ENCODE results near the gene POLL.

The POLL gene

DNA sequence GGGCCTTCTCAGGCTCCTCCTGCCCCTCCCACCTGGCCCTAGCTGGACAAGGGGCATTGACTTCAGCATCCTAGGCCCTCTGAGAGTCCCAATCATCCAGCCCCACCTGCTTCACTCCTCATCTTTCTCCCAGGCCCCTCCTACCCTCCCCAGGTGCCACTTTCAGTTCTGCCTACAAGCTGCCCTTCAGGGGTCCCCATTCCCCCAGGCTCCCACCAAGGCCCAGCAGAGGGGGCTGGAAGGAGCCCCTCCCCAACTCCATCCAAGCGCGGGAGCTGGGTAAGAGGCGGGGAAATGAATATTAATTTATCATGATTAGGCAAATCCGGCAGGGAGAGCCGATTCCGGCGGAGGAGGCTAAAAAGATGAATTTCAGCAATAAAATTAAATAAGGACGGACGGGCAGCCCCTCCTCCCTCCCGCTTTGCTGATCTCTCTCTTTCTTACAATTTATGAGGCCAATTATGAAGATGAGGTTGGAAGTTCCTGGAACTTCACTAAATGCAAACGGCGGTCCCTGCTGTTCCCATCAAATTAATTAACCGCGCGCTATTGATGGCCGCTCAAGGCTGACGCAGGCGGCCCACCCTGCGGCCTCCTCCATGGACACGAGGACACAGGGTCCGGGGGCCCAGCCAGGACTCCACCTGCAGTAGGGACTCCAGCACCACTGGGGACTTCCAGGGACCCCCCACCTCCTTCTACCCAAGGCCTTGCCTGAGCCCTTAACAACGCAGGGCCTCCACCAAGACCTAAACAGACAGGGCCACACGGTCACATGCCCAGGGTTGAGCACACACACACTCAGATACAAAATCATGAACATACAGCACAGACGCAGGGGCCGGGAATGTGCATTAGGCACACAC is 13.9 kb downstream of the POLL start:
- DNase-seq: no peak

- DNase-seq: no peak
Measured at GRCh38 chr10:101572785-101573184, 15.3 kb downstream of the POLL start.

DNA sequence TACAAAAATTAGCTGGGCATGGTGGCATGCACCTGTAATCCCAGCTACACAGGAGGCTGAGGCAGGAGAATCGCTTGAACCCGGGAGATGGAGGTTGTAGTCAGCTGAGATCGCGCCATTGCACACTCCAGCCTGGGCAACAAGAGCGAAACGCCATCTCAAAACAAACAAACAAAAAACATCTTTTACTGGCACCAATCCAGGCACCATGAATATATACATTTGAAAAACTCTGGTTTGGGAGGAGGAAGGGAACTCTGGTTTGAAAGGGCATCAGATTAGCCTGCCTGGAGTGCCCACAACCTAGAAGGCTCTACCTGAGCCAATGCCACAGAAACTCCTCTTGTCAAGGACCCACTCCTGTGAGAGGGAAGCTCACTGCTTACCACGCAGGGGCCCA is 15.9 kb downstream of the POLL start:
- no peak for DNase-seq

- no peak for DNase-seq
Measured at GRCh38 chr10:101571271-101571925, 16.7 kb downstream of the POLL start.

GRCh38 chr10:101570428-101571270 is 17.4 kb downstream of the POLL start:
- no peak for DNase-seq

DNA sequence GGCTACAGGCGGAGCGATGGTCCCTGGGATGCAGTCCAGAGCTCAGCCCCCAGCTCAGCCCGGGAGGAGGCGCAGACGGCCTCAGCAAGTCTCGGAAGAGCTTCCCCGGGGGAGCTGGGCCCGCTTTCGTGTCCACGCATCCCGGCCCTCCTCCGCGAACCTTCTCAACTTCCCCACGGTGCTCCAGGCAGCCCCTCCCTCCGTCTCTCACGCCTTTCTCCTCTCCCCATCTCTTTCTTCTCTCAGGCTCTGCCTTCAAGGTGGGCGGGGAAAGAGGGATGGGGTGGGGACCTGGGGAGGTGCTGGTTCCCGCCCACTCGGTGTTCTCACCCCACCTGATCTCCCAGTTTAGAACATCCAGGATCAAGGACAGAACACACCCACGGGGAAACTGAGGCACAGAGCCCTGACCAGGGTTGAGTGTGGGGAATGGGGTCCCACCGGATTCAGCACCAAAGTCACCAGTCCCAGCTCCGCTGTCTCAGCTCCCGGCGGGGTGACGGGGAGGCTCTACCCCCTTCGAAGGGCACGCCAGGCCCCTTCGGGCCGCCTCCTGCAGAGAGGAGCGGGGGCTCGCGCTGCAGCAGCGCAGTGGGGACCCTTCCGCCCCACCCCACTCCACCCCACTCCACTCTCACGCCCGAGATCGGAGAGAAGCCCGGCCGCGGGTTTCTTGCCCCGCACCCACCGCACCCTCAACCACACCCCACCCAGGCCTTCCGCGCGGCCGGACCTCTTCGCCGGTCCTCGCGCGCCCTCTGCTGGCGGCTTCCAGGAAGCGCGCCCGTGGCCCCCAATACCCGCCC is 18.2 kb downstream of the POLL start:
- DNase-seq: peak; percentile 79

- DNase-seq: no peak
Measured at GRCh38 chr10:101569323-101569621, 18.8 kb downstream of the POLL start.

DNA sequence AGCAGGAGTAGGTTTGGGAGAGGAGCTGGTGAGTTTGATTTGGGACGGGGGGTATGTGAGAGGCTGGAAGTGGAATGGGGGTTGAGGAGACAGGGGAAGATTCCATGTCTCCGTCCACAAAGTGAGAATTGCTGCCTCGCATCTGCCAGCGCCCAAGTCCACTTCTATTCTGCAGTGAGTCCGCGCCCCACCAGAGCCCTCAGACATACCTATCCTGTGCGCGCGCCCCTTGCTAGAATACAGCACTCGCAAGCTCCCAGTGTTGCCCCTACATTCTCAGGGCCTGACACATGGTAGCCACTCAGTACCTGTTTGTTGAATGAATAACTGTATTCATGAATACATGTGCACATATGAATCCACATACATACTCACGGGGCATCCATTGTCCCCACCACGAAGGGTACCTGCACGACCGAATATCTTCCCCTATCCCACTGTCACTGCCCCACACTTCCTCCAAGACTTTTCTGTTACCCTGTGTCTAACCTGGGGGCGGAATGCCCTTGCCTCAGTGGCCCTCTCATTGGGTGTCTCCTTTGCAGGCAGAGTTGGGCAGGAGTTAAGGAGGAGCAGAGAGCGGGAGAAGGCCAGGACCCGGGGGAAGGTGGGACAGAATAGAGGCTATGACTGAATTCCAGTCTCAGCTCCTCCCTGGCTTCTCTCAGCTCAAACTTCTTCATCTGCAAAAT is 19.9 kb downstream of the POLL start:
- no peak for DNase-seq

DNA sequence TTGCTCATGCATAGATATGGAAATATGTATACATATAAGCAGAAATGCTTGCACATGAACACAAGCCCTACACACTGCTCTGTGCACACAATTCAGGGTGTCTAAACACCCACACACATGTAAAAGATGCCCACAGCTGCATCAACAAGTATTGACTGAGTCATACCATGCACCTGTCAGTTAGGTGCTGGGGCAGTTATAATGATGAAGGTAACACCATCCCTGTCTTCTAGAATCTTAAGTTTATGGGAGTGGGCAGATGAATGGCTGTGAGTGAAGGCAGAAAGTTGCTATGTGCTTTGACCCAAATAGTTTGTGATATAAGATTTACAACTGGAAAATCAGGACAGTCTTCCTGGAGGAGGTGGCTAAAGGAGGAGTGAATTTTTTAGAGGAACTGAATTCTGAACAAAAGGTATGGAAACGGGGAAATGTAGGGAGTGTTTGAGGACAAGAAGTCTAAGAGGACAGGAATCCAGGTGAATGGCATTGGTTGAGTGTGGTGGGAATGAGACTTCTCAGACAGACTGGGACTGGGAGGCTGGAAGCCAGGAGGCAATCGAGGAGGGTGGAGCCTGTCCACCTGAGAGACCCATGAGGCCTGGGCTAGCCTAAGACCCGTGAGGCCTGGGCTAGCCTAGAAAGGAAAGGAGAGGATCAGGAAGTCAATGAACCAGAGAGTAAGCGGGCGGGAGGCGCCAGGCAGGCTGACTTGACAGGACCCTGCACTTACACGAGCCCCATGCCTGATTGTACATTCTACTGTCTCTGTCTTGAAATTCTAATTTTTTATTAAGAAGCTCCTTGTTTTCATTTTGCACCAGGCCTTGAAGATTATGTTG is 20.7 kb downstream of the POLL start:
- no peak for DNase-seq

DNA sequence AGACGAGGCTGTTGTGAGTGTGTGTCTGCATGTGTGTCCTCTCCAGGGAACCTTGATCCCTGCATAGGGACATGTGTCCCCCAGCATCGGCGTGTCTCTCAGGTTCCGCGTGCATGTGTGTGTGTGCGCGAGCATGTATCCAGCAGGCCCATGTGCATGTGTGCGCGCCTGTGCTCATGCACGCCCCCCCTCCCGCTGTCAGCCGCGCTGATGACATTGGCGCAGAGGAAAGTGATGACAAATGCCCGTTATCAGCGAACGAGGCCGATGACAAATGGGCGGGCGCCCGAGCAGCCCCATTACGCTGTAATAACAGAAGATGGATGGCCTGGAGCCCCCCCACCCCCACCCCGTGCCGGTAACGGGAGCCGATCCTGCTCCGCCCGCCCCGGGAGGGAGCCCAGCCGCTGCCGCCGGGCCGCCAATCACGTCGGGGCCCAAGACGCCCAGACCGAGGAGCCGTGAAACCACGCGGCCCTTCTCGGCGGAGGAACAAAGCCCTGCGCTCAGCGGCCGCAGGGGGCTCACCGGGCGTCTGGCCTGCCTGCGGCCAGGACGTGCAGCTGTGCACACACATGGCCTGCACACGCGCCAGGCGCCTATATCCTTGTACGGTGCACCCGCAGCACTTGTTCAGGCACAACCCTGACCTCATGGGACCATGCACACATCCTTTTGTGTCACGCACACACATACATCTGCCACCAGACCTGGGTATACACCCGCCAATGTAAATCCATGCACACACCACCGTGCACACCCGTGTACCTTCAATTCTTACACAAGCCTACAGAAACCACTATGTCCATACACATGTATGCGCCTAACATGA is 21.5 kb downstream of the POLL start:
- no peak for DNase-seq

DNA sequence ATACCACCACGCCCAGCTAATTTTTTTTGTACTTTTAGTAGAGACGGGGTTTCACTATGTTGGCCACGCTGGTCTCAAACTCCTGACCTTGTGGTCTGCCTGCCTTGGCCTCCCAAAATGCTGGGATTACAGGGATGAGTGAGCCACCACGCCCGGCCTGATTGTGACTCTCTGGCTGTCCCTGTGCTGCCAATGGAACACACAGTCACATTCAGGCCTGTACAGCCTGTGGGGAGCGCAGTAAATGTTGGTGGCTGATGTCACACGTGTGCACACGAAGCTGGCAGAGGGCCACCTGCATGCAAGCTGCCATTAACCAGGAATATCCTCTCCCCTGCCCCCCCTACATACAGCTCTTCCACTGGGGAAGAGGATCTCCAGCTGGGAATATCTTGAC is 22.1 kb downstream of the POLL start:
- no peak for DNase-seq

DNA sequence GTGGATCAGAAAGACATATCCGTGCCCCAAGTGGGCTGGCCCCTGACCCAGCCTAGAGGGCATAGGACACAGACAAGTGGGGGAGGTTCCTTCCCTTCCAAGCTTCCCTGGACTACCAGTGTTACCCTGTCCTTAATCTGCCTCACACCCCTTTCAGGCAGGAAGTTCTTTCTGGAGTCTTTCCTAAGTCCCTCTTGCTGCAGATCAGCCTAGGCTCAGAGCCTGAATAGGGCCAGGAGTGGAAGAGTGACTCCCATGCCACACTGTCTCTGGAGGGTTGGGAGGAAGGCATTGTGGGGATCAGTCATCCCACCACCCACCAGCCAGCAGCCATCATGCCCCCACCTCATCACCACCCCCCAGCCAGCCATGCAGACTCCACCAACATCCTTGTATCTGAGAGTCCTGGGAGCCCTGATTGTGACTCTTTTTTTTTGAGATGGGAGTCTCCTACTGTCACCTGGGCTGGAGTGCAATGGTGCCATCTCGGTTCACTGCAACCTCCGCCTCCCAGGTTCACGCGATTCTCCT is 22.6 kb downstream of the POLL start:
- no peak for DNase-seq

- no peak for DNase-seq
Measured at GRCh38 chr10:101564490-101564991, 23.5 kb downstream of the POLL start.

- DNase-seq: no peak
Measured at GRCh38 chr10:101563497-101564040, 24.5 kb downstream of the POLL start.

DNA sequence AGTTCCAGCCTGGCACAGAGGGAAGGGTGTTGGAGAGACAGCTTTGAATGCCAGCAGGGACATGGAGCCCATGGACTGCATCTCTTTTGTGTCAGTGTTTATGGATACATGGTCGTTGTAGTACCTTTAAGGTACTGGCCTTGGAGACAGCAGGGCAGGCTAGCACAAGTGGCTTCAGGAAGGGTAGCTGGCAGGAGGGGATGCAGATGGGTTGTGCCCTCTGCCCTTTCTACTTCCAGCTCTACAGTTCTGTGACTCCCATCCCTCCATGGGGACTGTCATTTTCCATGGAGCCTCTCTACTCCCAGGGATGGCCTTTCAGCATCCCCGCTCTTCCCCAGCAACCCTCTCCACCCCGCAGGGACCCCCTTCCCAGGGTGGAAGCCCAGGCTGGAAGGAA is 25.1 kb downstream of the POLL start:
- no peak for DNase-seq

GRCh38 chr10:101562231-101562630 is 25.8 kb downstream of the POLL start:
- no peak for DNase-seq

- no peak for DNase-seq
Measured at GRCh38 chr10:101561068-101561915, 26.8 kb downstream of the POLL start.

- no peak for DNase-seq
Measured at GRCh38 chr10:101560298-101561067, 27.6 kb downstream of the POLL start.

Measured in stimulated activated CD4-positive, alpha-beta T cell treated with anti-CD3 and anti-CD28 coated beads, Interleukin-4, amount 100 ng/mL, for 24 hours (primary cell).